ENCODE results near the gene CUX1. TPM values are rescaled to one million over a fixed set of nuclear protein-coding genes. Genes with fewer than 3 reads are reported as not detected.
A peak's percentile ranks its signal among the peaks of the same experiment; 100 is the strongest.

The CUX1 gene
- total and polyA plus RNA-seq, 2 of the 13 experiments (the other 11 are each of a cell fraction or from before 2014, with no cell fraction given), result 13.7 to 14.9 TPM

DNA sequence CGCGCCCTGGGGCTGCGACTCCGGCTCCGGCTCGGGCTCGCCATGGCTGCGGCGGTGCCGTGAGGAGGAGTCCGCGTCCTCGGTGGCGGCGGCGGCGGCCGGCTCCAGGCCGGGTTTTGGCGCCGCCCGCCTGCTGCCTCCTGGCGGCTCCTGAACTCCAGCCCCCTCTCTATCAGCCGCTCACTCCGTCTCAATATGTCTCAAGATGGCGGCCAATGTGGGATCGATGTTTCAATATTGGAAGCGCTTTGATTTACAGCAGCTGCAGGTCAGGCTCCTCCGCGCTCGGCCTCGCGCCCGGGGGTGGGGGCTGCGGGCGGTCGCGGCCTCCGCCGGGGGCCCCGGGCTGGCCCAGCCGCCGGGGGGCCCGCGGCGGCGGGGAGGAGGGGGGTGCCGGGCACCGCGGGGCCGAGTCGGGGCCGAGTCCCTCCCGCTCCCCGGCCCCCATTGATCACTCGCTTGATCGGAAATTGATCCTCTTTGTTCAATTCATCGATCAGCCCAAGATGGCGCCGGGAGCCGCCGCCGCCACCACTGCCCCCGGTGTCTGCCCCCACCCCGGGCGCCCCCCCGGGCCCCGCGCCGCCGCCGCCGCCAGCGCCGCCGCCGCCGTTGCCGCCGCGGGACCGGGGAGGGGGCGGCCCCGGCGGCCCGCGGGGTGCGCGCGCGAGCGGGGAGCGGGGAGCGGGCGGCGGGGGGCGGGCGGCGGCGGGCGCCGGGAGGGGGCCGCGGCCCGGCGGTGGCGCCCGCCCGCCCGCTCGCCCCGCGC lies 1.4 kb upstream of the CUX1 start (continued):
- TF ChIP-seq SMAD3 (CRISPR knock-in tag; IDR thresholded peaks at IDR 0.05), result no peak
- peak; percentile 98 for TF ChIP-seq PRDM15 (CRISPR knock-in tag; IDR thresholded peaks at IDR 0.05)
- TF ChIP-seq, protein P1, sequence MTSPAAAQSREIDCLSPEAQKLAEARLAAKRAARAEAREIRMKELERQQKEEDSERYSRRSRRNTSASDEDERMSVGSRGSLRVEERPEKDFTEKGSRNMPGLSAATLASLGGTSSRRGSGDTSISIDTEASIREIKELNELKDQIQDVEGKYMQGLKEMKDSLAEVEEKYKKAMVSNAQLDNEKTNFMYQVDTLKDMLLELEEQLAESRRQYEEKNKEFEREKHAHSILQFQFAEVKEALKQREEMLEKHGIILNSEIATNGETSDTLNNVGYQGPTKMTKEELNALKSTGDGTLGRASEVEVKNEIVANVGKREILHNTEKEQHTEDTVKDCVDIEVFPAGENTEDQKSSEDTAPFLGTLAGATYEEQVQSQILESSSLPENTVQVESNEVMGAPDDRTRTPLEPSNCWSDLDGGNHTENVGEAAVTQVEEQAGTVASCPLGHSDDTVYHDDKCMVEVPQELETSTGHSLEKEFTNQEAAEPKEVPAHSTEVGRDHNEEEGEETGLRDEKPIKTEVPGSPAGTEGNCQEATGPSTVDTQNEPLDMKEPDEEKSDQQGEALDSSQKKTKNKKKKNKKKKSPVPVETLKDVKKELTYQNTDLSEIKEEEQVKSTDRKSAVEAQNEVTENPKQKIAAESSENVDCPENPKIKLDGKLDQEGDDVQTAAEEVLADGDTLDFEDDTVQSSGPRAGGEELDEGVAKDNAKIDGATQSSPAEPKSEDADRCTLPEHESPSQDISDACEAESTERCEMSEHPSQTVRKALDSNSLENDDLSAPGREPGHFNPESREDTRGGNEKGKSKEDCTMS (CRISPR knock-in tag; conservative IDR thresholded peaks at IDR 0.05), result no peak
- TF ChIP-seq, protein P2, sequence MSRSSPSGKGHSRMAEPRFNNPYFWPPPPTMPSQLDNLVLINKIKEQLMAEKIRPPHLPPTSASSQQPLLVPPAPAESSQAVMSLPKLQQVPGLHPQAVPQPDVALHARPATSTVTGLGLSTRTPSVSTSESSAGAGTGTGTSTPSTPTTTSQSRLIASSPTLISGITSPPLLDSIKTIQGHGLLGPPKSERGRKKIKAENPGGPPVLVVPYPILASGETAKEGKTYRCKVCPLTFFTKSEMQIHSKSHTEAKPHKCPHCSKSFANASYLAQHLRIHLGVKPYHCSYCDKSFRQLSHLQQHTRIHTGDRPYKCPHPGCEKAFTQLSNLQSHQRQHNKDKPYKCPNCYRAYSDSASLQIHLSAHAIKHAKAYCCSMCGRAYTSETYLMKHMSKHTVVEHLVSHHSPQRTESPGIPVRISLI (CRISPR knock-in tag; IDR thresholded peaks at IDR 0.05; ENCODE audit: borderline replicate concordance), result no peak
- no peak for TF ChIP-seq ZNF3 (CRISPR knock-in tag; IDR thresholded peaks at IDR 0.05)
- no peak for TF ChIP-seq ARID4A (CRISPR knock-in tag; IDR thresholded peaks at IDR 0.05; ENCODE audit: borderline replicate concordance)
- TF ChIP-seq ZNF496 (CRISPR knock-in tag; IDR thresholded peaks at IDR 0.05; ENCODE audit: insufficient replicate concordance), result no peak
- no peak for TF ChIP-seq MIXL1 (CRISPR knock-in tag; IDR thresholded peaks at IDR 0.05)
- no peak for TF ChIP-seq PRMT3 (CRISPR knock-in tag; IDR thresholded peaks at IDR 0.05; ENCODE audit: borderline replicate concordance, low read depth)
- TF ChIP-seq, protein P3, sequence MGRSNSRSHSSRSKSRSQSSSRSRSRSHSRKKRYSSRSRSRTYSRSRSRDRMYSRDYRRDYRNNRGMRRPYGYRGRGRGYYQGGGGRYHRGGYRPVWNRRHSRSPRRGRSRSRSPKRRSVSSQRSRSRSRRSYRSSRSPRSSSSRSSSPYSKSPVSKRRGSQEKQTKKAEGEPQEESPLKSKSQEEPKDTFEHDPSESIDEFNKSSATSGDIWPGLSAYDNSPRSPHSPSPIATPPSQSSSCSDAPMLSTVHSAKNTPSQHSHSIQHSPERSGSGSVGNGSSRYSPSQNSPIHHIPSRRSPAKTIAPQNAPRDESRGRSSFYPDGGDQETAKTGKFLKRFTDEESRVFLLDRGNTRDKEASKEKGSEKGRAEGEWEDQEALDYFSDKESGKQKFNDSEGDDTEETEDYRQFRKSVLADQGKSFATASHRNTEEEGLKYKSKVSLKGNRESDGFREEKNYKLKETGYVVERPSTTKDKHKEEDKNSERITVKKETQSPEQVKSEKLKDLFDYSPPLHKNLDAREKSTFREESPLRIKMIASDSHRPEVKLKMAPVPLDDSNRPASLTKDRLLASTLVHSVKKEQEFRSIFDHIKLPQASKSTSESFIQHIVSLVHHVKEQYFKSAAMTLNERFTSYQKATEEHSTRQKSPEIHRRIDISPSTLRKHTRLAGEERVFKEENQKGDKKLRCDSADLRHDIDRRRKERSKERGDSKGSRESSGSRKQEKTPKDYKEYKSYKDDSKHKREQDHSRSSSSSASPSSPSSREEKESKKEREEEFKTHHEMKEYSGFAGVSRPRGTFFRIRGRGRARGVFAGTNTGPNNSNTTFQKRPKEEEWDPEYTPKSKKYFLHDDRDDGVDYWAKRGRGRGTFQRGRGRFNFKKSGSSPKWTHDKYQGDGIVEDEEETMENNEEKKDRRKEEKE (IDR thresholded peaks at IDR 0.05), result no peak
- no peak for TF ChIP-seq IRX3 (CRISPR knock-in tag; IDR thresholded peaks at IDR 0.05; ENCODE audit: borderline replicate concordance, low read depth)
- no peak for TF ChIP-seq EHMT2 (IDR thresholded peaks at IDR 0.05; ENCODE audit: borderline replicate concordance, low read depth, low read length)
- no peak for TF ChIP-seq ZNF547 (CRISPR knock-in tag; IDR thresholded peaks at IDR 0.05)
